ENCODE data around the gene RNASEH2B. TPM values are rescaled to one million over a fixed set of nuclear protein-coding genes. Genes with fewer than 3 reads are reported as not detected.

The RNASEH2B gene
- total and polyA plus RNA-seq, 12 donors, result 30.5 to 86.8 (median 40.1) TPM

DNA sequence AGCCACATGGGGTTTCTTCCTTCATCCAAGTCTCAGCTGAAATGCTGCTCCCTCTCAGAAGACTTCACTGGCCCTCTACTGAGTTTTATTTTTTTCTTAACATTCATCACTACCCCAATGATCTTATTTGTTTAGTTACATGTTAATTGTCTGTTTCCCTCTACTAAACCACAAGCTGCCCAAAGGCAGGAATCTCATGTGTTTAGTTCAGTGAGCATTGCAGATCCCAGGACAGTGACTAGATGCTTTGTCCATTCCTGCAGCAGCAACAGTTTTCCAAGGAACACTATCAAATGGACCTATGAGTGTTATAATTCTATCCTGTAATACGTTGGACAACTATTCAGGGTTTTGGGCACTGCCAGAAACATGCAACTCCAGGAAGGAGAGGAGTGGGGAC lies 93.1 kb downstream of the RNASEH2B start:
- TF ChIP-seq, protein P1, sequence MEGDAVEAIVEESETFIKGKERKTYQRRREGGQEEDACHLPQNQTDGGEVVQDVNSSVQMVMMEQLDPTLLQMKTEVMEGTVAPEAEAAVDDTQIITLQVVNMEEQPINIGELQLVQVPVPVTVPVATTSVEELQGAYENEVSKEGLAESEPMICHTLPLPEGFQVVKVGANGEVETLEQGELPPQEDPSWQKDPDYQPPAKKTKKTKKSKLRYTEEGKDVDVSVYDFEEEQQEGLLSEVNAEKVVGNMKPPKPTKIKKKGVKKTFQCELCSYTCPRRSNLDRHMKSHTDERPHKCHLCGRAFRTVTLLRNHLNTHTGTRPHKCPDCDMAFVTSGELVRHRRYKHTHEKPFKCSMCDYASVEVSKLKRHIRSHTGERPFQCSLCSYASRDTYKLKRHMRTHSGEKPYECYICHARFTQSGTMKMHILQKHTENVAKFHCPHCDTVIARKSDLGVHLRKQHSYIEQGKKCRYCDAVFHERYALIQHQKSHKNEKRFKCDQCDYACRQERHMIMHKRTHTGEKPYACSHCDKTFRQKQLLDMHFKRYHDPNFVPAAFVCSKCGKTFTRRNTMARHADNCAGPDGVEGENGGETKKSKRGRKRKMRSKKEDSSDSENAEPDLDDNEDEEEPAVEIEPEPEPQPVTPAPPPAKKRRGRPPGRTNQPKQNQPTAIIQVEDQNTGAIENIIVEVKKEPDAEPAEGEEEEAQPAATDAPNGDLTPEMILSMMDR (IDR thresholded peaks at IDR 0.05), result no peak
- H3K9me3 ChIP-seq, result no peaks in the 10 kb centered on the region
- 69 to 89% methylated on average over 1 of the region's 1 CpG for WGBS, 2 donors
- H3K36me3 ChIP-seq, result no peaks in the 10 kb centered on the region
- no peak for ATAC-seq
- H3K4me1 ChIP-seq, result peaks cover 0 to 15% (median 6%) of the 10 kb centered on the region in 9 donors
- DNase-seq, result no peak
- intact Hi-C loops (cut with DNase I), result no loop called here
- H3K27me3 ChIP-seq, result peaks cover 0 to 9% (median 0%) of the 10 kb centered on the region in 7 donors
- no peak overlapping the region for H3K27ac ChIP-seq
- no peak overlapping the region for H3K4me3 ChIP-seq

DNA sequence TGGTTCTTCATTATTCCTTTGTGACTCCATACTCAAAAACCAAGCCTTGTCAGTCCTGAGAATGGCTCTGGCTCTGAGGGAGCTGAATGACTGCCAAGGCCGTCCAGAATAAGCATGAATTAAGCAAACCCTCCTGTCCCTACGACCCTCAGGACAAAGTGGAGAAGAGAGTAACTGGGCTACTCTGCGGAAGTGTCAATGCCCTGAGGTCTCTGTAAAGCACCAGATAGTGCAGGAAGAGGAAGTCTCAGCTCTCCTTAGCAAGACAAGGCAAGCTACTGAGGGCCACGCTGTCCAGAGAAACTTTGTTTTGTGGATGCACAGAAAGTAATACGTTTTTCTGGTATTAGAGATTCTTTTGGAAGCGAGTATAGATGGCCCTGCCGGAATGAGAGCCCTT lies 94.1 kb downstream of the RNASEH2B start:
- intact Hi-C loops (cut with DNase I), result no loop called here
- peaks cover 0 to 9% (median 0%) of the 10 kb centered on the region in 7 donors for H3K27me3 ChIP-seq
- H3K4me1 ChIP-seq, result peaks cover 0 to 15% (median 6%) of the 10 kb centered on the region in 9 donors
- TF ChIP-seq, protein P1 (IDR thresholded peaks at IDR 0.05), result no peak
- no peak for DNase-seq
- no peak overlapping the region for H3K27ac ChIP-seq
- no peak overlapping the region for H3K4me3 ChIP-seq
- no peaks in the 10 kb centered on the region for H3K36me3 ChIP-seq
- no peaks in the 10 kb centered on the region for H3K9me3 ChIP-seq
- ATAC-seq, result no peak
- 73 to 78% methylated on average over 7 of the region's 7 CpGs for WGBS, 2 donors

DNA sequence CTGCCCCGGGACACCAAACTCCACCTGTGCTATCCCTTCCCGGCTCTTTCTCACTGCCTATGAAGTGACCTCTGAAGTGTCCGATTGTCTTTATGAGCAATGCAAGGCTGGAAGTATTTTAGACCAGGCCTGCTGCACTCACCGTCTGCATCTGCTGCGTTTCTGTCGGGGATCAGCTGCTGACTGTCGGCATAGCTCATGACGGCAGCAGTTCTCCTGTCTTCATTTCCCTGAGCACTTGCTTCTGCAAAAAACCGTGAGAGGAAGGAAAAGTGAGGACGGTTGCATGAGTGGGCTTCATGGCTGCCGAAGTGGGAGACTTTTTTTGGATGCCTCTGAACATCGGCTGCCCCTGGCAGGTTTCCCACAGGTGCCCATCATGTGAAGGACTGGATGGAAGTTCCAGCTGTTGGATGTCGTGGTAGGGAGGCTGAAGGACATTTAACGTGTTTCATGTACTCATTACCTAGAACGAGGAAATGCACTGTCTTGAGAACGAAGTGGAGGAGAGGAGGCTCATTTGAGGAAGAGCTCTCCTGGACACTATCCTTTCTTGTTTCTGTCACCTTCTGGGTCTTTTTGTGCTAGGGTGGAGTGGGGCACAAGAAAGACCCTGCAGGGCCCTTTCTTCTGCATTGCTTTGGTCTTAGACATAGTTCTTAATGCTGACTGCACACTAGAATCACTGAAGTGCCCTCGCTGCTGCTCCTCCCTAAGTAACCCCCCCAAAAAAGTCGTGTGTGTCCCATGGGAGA lies 94.7 kb downstream of the RNASEH2B start:
- peaks cover 0 to 15% (median 6%) of the 10 kb centered on the region in 9 donors for H3K4me1 ChIP-seq
- H3K27me3 ChIP-seq, result peaks cover 0 to 9% (median 0%) of the 10 kb centered on the region in 7 donors
- no peak overlapping the region for H3K4me3 ChIP-seq
- no peaks in the 10 kb centered on the region for H3K9me3 ChIP-seq
- no peaks in the 10 kb centered on the region for H3K36me3 ChIP-seq
- TF ChIP-seq, protein P1 (IDR thresholded peaks at IDR 0.05), result no peak
- intact Hi-C loops (cut with DNase I), result no loop called here
- WGBS, 2 donors, result 71 to 78% methylated on average over 18 of the region's 18 CpGs
- H3K27ac ChIP-seq, result no peak overlapping the region
- ATAC-seq (no peak), DNase-seq (no peak)

DNA sequence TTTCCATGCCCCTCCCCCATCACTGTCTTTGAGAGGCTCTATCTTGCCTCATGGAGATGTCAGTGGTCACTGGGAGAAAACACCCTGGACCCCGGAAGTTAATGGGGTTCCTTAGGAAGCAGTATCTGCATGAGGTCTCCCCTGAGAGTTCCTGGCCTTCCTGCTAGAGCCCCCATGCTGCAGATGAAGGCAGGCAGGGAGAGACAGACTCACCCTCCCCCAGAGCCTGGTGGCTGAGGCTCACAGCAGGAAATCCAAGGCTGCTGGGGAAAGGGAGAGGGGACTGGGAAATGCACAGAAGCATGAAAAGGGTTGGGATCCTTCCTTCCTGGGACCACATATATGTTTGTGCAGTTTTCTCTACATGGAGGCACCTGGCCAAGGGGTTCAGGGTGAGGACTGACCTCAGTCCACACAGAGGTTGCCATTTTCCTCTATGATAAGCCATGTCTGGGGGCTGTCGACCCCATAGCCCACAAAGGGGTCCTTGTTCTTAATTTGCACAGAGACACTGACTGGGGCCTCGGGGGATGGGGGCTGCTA lies 95.4 kb downstream of the RNASEH2B start:
- intact Hi-C loops (cut with DNase I), result no loop called here
- H3K27ac ChIP-seq, result no peak overlapping the region
- TF ChIP-seq, protein P1 (IDR thresholded peaks at IDR 0.05), result no peak
- H3K36me3 ChIP-seq, result no peaks in the 10 kb centered on the region
- DNase-seq (no peak), ATAC-seq (no peak)
- H3K4me1 ChIP-seq, result peaks cover 0 to 11% (median 5%) of the 10 kb centered on the region in 9 donors
- 61 to 66% methylated on average over 3 of the region's 3 CpGs for WGBS, 2 donors
- H3K27me3 ChIP-seq, result peaks cover 0 to 9% (median 0%) of the 10 kb centered on the region in 7 donors
- H3K4me3 ChIP-seq, result no peak overlapping the region
- H3K9me3 ChIP-seq, result no peaks in the 10 kb centered on the region

Data from heart right ventricle (tissue), 16 donors.